Mucosa of stomach (tissue), 1 donor: ENCODE results near the gene APLF.
"Not testable (repeated sequence)": the region's sequence is repeated elsewhere in the genome, so short reads cannot be mapped to it uniquely, and the experiment has no call there.

Experiments used
- H3K27me3 ChIP-seq: one replicate; pipeline ENCODE4 v1.7.0; 2013; ENCODE audit warnings: mild to moderate bottlenecking, low read length; ENCODE audit not compliant: control insufficient read depth, insufficient read depth
- H3K36me3 ChIP-seq: one replicate; pipeline ENCODE4 v1.7.0; 2013; ENCODE audit warnings: low read length; ENCODE audit not compliant: control insufficient read depth, insufficient read depth
- H3K4me1 ChIP-seq: one replicate; pipeline ENCODE4 v1.7.0; 2013; ENCODE audit warnings: mild to moderate bottlenecking, low read length; ENCODE audit not compliant: control insufficient read depth, insufficient read depth
- H3K4me3 ChIP-seq: one replicate; pipeline ENCODE4 v1.7.0; 2013; ENCODE audit warnings: low read length
- H3K9ac ChIP-seq: one replicate; pipeline ENCODE4 v1.7.0; 2013; ENCODE audit warnings: mild to moderate bottlenecking, low read length, moderate library complexity
- H3K9me3 ChIP-seq: one replicate; pipeline ENCODE4 v1.7.0; 2013; ENCODE audit warnings: mild to moderate bottlenecking, low read length, moderate library complexity; ENCODE audit not compliant: control insufficient read depth
- donor health status: Pancreatic carcinoma.

Gene APLF

DNA sequence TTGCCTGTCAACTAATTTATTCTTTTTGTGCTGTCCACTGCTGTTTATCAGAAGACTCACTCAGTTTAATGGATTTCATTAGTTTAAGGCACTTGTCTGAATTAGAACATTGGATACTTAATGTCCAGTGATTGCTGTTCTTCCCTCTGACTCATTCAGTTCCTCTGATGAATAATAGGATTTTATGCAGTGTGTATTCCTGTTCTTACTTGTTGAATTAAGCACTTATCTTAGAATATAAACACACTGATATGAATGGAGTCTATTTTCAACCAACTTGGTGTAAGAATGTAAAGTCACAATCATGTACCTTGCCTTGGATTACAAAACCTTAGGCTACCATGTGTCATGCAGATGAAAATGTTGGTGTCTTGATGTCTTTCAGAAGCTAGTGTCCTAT is 89.0 kb downstream of the APLF start:
- no peaks in the 10 kb centered on the region for H3K9me3 ChIP-seq
- no peak overlapping the region for H3K9ac ChIP-seq
- H3K36me3 ChIP-seq: no peaks in the 10 kb centered on the region
- H3K27me3 ChIP-seq: no peaks in the 10 kb centered on the region
- no peak overlapping the region for H3K4me3 ChIP-seq
- H3K4me1 ChIP-seq: no peaks in the 10 kb centered on the region

DNA sequence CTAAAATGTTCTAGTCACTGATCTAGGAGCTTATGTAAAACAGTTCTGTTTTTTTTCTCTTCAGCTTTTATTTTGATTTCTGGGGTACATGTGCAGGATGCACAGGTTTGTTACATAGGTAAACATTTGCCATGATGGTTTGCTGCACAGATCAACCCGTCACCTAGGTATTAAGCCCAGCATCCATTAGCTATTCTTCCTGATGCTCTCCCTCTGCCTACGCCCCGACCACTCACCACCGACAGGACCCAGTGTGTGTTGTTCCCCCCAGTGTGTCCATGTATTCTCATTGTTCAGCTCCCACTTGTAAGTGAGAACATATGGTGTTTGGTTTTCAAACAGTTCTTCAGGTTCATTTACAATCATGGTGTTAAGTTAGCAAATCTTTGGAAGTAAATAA is 91.2 kb downstream of the APLF start:
- no peaks in the 10 kb centered on the region for H3K4me1 ChIP-seq
- H3K27me3 ChIP-seq: no peaks in the 10 kb centered on the region
- no peak overlapping the region for H3K4me3 ChIP-seq
- no peaks in the 10 kb centered on the region for H3K36me3 ChIP-seq
- no peaks in the 10 kb centered on the region for H3K9me3 ChIP-seq
- no peak overlapping the region for H3K9ac ChIP-seq

DNA sequence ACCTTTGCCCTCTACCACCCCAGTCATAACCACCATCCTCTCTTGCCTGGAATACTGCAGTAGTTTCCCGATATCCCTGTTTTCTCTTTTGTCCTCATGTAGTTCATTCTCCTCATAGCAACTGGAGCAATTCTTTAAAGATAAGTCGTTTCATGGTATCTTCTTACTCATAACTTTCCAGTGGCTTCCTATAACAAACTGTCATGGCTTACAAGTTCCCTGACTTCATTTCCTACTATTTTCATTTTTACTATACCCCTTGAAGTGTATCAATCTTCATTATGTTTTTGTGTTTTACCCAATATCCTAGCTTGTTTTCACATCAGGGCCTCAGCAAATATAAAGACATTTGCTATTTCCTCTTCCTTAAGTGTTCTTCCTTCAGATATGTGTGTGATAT is 92.3 kb downstream of the APLF start:
- no peak overlapping the region for H3K4me3 ChIP-seq
- no peaks in the 10 kb centered on the region for H3K36me3 ChIP-seq
- H3K27me3 ChIP-seq: no peaks in the 10 kb centered on the region
- no peaks in the 10 kb centered on the region for H3K9me3 ChIP-seq
- H3K4me1 ChIP-seq: no peaks in the 10 kb centered on the region
- no peak overlapping the region for H3K9ac ChIP-seq

DNA sequence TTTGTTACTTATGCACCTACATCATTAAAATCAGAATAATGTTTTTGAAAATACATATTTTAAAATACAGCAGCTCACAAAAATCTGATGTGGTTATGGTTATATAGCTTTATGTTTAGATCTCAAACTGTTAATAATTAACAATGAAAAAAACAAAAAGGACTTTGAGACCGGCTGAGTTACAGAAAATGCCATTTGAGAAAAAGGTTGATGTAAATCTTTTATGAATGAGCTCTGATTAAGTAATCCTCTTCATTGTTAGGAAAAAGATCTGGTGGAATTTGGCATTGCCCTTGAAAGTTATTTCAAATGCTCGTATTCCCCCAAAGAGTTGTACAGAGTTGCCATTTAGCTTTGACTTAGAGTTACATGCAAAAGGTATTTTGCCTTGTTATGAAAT is 93.2 kb downstream of the APLF start:
- no peak overlapping the region for H3K4me3 ChIP-seq
- no peak overlapping the region for H3K9ac ChIP-seq
- H3K27me3 ChIP-seq: no peaks in the 10 kb centered on the region
- H3K4me1 ChIP-seq: no peaks in the 10 kb centered on the region
- H3K36me3 ChIP-seq: no peaks in the 10 kb centered on the region
- H3K9me3 ChIP-seq: no peaks in the 10 kb centered on the region

DNA sequence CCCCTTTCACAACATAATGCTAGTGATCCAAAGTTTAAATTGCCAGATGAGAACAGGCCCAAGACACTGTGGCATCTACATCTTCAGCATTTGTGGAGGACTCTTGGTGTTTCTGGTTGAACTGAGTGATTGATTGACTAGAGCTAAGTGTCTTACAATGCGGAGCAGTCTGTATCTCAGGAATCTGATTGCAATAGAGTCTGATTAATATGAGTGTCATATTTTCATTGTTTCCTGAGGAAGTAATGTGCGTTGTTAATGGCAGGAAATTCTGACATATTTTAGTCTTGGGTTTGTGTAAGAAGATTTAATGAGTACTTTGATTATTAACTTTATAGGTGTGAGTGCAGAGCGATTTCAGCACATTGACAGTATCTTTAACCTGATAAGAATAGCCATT is 94.0 kb downstream of the APLF start:
- Histone ChIP-seq H3K4me3 (no peak overlapping the region), H3K9ac (no peak overlapping the region), H3K4me1 (no peaks in the 10 kb centered on the region), H3K9me3 (no peaks in the 10 kb centered on the region), H3K27me3 (no peaks in the 10 kb centered on the region), H3K36me3 (no peaks in the 10 kb centered on the region)

DNA sequence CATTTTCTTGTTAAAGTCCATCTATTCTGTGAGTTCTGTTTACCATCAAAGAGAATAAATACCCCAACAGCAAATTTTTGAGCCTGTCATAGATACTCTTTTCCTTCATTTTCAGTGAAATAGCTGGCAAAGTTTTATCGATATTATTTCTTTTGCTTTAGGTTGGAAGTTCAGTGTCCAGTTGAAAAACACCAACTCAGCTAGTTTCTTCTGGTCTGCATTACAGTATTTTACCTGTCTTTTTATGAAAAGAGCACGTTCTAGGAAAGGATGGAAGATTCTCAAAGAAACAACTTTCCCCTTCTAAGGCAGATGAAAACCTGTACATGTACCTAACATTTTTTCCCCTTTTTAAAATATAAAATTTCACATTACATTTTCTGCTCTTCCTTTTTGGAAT is 95.5 kb downstream of the APLF start:
- Histone ChIP-seq H3K4me1 (no peaks in the 10 kb centered on the region), H3K36me3 (no peaks in the 10 kb centered on the region), H3K4me3 (no peak overlapping the region), H3K9me3 (no peaks in the 10 kb centered on the region), H3K9ac (no peak overlapping the region), H3K27me3 (no peaks in the 10 kb centered on the region)

DNA sequence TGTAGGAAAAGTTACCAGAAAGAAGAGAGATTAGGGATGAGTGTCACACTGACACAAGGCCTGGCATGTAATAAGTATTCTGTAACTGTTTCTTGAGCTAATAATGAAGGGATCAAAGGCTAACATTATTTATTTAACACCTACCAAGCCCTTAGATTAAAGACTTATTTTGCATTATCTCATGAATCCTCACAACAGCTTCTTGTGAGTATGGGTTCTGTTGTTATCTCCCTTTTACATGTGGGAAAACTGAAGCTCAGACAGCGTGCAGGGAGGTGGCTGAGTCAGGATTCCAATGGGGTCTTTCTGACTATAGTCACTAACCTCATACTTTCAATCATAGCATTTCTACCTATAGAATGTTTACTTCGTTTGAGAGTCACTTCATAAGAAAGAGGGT is 97.0 kb downstream of the APLF start:
- no peaks in the 10 kb centered on the region for H3K9me3 ChIP-seq
- no peaks in the 10 kb centered on the region for H3K4me1 ChIP-seq
- no peak overlapping the region for H3K9ac ChIP-seq
- H3K36me3 ChIP-seq: no peaks in the 10 kb centered on the region
- no peak overlapping the region for H3K4me3 ChIP-seq
- H3K27me3 ChIP-seq: no peaks in the 10 kb centered on the region

DNA sequence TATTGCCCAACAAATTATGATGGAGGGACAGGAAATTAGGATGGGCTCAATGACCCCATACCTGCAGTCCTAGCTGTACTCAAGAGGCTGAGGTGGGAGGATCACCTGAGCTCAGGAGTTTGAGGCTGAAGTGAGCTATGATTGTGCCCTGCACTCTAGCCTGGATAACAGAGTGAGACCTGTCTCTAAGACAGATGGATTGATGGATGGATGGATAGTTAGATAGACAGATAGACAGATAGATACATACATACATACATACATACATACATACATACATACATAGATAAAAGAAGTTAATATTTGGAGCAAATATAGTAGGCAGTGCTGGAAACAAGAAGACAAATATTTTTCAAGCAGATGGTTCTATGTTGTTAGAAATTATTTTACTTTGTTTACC is 97.9 kb downstream of the APLF start:
- H3K4me3 ChIP-seq: no peak overlapping the region
- no peaks in the 10 kb centered on the region for H3K36me3 ChIP-seq
- no peaks in the 10 kb centered on the region for H3K4me1 ChIP-seq
- no peaks in the 10 kb centered on the region for H3K27me3 ChIP-seq
- H3K9ac ChIP-seq: no peak overlapping the region
- no peaks in the 10 kb centered on the region for H3K9me3 ChIP-seq

DNA sequence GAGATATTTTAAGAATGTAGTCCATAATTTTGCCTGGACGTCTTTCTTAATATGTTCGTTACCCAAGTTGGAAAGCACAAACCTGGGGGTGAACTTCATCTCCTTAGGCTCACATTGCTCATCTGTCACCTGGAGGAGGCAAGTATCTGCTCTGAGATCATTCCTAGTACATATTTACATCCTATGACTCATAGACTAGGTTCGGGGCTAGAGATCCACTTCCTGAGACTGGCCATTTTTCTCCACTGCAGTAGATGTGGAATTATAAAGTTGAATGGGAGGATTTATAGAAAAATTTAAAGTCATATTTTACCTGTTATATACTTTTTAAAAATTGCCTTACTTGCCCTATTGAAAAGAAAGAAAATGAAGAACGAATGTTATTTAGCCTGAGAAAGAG is 98.5 kb downstream of the APLF start:
- Histone ChIP-seq H3K9me3 (no peaks in the 10 kb centered on the region), H3K4me3 (no peak overlapping the region), H3K27me3 (no peaks in the 10 kb centered on the region), H3K36me3 (no peaks in the 10 kb centered on the region), H3K4me1 (no peaks in the 10 kb centered on the region), H3K9ac (no peak overlapping the region)

DNA sequence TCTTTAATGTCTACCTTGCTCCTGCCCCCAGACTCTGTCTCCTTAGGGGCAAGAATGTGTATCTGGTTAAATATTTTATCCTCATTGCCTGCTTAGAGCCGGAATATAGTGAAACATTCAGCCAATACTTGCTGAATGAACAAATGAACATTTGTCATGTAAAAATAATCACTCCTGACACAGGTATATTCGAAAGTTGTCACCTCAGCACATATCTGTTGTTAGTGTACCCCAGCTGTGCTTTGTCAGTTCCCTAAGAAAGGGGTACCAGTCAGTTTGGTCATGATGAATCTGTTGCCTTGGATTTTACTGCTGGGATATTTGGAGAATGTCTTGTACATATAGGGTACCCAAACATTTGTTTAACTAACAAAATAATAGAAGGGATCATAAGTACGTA is 99.0 kb downstream of the APLF start:
- no peaks in the 10 kb centered on the region for H3K4me1 ChIP-seq
- H3K9ac ChIP-seq: no peak overlapping the region
- H3K27me3 ChIP-seq: no peaks in the 10 kb centered on the region
- H3K36me3 ChIP-seq: no peaks in the 10 kb centered on the region
- H3K4me3 ChIP-seq: no peak overlapping the region
- no peaks in the 10 kb centered on the region for H3K9me3 ChIP-seq

DNA sequence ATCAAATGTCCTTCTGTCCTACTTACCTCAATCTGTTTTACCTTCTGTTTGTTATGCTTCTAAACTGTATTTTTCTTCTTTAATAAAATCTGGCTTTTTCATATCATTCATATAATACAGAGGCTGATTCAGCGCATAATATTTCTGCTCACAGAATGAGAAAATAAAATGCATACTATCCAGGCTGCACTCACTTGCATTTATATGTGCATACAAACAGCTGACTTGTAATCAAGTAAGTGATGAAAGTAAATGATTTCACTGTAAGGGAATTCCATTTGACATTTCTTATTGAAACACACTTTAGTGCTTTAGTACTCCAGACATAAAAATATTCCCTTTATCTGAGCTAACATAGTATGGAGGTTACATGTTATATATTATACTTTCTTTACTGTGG is 100.7 kb downstream of the APLF start:
- Histone ChIP-seq H3K27me3 (no peaks in the 10 kb centered on the region), H3K4me1 (no peaks in the 10 kb centered on the region), H3K36me3 (no peaks in the 10 kb centered on the region), H3K9me3 (no peaks in the 10 kb centered on the region), H3K4me3 (no peak overlapping the region), H3K9ac (no peak overlapping the region)

DNA sequence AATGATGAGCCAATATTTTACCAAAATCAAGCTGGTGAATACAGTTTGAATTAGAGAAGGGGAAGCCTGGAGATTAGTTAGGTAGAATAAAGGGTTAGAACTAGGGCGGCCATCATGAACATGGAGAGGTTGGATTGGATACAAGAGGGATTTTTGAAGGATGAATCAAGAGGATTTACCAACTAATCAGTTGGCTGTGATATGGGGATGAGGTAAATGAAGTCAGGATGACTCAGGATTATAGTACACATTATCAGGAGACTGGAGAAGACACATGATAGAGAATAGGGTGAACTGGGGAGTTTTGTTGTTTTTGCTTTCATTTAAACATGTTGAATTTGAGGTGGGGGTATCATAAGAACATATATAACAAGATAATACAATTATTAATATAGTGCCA is 102.2 kb downstream of the APLF start:
- Histone ChIP-seq H3K27me3 (no peaks in the 10 kb centered on the region), H3K9me3 (no peaks in the 10 kb centered on the region)

DNA sequence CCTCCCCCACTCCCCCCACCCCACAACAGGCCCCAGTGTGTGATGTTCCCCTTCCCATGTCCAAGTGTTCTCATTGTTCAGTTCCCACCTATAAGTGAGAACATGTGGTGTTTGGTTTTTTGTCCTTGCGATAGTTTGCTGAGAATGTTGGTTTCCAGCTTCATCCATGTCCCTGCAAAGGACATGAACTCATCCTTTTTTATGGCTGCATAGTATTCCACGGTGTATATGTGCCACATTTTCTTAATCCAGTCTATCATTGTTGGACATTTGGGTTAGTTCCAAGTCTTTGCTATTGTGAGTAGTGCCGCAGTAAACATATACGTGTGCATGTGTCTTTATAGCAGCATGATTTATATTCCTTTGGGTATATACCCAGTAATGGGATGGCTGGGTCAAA is 103.0 kb downstream of the APLF start:
- not testable (repeated sequence) for H3K27me3 ChIP-seq, H3K4me1 ChIP-seq, H3K9ac ChIP-seq, H3K9me3 ChIP-seq, H3K36me3 ChIP-seq, H3K4me3 ChIP-seq

More for the DNA sequence above, 102.2 kb downstream of the APLF start:
- no peak overlapping the region for H3K4me3 ChIP-seq
- H3K9ac ChIP-seq: no peak overlapping the region
- H3K36me3 ChIP-seq: no peaks in the 10 kb centered on the region
- no peaks in the 10 kb centered on the region for H3K4me1 ChIP-seq
